Astrocyte (in vitro differentiated cells and primary cell): ENCODE results near the gene POU3F1. TPM values are rescaled to one million over a fixed set of nuclear protein-coding genes. Genes with fewer than 3 reads are reported as not detected.

ENCODE experiments used
- DNase-seq: peaks from one replicate; pipeline ENCODE4 v3.0.0-alpha.2; 2010; ENCODE audit warnings: low read depth
- FAIRE-seq: peaks from 2 replicates; lab custom pipeline; 2011; peaks lifted over from hg19 to GRCh38; lab: Jason Lieb, UNC
- H2AFZ ChIP-seq: 2 replicates; pipeline ENCODE4 v1.6.0; 2012; ENCODE audit warnings: low read depth, low read length, inconsistent platforms
- H3K27ac ChIP-seq: 2 replicates; pipeline ENCODE4 v1.5.1; 2011; ENCODE audit warnings: low read depth, low read length, inconsistent platforms
- H3K27me3 ChIP-seq: 2 replicates; pipeline ENCODE4 v1.6.0; 2011; ENCODE audit warnings: low read length, inconsistent platforms; ENCODE audit not compliant: insufficient read depth
- H3K36me3 ChIP-seq: 2 replicates; pipeline ENCODE4 v1.5.1; 2011; ENCODE audit warnings: low read length, inconsistent platforms; ENCODE audit not compliant: insufficient read depth
- H3K4me1 ChIP-seq: 2 replicates; pipeline ENCODE4 v1.5.1; 2011; ENCODE audit warnings: low read length, inconsistent platforms; ENCODE audit not compliant: insufficient read depth
- H3K4me2 ChIP-seq: 2 replicates; pipeline ENCODE4 v1.6.0; 2012; ENCODE audit warnings: low read length, inconsistent platforms
- H3K4me3 ChIP-seq: 2 replicates; pipeline ENCODE4 v1.5.1; 2011; ENCODE audit warnings: low read depth, mild to moderate bottlenecking, low read length, inconsistent platforms; ENCODE audit not compliant: insufficient read depth
- H3K79me2 ChIP-seq: 2 replicates; pipeline ENCODE4 v1.6.0; 2012; ENCODE audit warnings: mild to moderate bottlenecking, low read length, inconsistent platforms; ENCODE audit not compliant: insufficient read depth
- H3K9ac ChIP-seq: 2 replicates; pipeline ENCODE4 v1.6.0; 2012; ENCODE audit warnings: mild to moderate bottlenecking, low read length, inconsistent platforms
- H3K9me3 ChIP-seq: 2 replicates; pipeline ENCODE4 v1.5.1; 2012; ENCODE audit warnings: low read depth, mild to moderate bottlenecking, low read length, inconsistent platforms; ENCODE audit not compliant: insufficient read depth
- H4K20me1 ChIP-seq: 2 replicates; pipeline ENCODE4 v1.6.0; 2012; ENCODE audit warnings: low read length, inconsistent platforms; ENCODE audit not compliant: insufficient read depth
- H3K27ac Mint-ChIP-seq: one replicate; pipeline ENCODE4 v1.8.0; 2021; ENCODE audit warnings: mild to moderate bottlenecking, mixed read lengths; ENCODE audit not compliant: unreplicated experiment
- H3K27me3 Mint-ChIP-seq: one replicate; pipeline ENCODE4 v1.8.0; 2021; ENCODE audit warnings: low read depth, mixed read lengths; ENCODE audit not compliant: unreplicated experiment
- H3K36me3 Mint-ChIP-seq: one replicate; pipeline ENCODE4 v1.8.0; 2021; ENCODE audit warnings: low read depth, mixed read lengths; ENCODE audit not compliant: unreplicated experiment
- H3K4me1 Mint-ChIP-seq: one replicate; pipeline ENCODE4 v1.8.0; 2021; ENCODE audit warnings: low read depth, mixed read lengths; ENCODE audit not compliant: unreplicated experiment
- H3K4me3 Mint-ChIP-seq: one replicate; pipeline ENCODE4 v1.8.0; 2021; ENCODE audit warnings: mild to moderate bottlenecking, moderate library complexity, mixed read lengths; ENCODE audit not compliant: unreplicated experiment
- H3K9me3 Mint-ChIP-seq: one replicate; pipeline ENCODE4 v1.8.0; 2021; ENCODE audit warnings: mild to moderate bottlenecking, mixed read lengths; ENCODE audit not compliant: unreplicated experiment
- EZH2 ChIP-seq: IDR thresholded peaks from 2 replicates; pipeline ENCODE4 v1.6.1; 2012; ENCODE audit warnings: mild to moderate bottlenecking, low read length, inconsistent platforms; ENCODE audit not compliant: insufficient read depth
- total RNA-seq: library from RNA; stranded (reverse); gene quantifications from 2 replicates; pipeline ENCODE4 v1.2.1, GENCODE V29; 2021
- TF ChIP-seq, protein P1 (sequence below): IDR thresholded peaks from 2 replicates; pipeline ENCODE4 v1.5.1; 2011; ENCODE audit warnings: low read depth, mild to moderate bottlenecking, inconsistent platforms, low read length, moderate library complexity; ENCODE audit not compliant: insufficient read depth

Gene POU3F1
- total RNA-seq, 1 donor from 2014 or later: 2.3 TPM

DNA sequence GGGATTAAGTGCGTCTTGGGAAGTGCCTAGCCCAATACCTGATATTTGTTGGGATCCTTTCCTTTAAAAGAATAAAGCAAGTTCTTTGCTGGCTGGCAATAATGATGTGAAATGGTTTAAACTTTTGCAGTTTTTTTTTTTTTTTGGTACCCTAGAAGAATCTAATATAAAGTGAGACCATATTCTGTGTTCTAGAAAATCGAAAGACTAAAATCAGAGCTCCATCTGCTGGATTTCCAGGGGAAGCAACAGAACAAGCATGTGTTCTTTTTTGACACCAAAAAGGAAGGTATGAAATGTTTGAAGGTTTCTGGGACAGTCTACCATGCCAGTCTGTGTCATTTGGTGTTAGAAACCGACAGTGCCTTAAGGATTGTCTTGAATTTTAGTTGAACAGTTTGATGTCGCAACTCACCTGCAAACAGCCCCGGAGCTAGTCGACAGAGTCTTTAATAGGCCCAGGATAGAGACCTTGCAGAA, 27.7 kb downstream of the POU3F1 start:
- no peak overlapping the region for H2AFZ ChIP-seq
- FAIRE-seq (no peak), DNase-seq (no peak)
- H3K4me3 ChIP-seq: no peak overlapping the region
- TF ChIP-seq, protein P1, sequence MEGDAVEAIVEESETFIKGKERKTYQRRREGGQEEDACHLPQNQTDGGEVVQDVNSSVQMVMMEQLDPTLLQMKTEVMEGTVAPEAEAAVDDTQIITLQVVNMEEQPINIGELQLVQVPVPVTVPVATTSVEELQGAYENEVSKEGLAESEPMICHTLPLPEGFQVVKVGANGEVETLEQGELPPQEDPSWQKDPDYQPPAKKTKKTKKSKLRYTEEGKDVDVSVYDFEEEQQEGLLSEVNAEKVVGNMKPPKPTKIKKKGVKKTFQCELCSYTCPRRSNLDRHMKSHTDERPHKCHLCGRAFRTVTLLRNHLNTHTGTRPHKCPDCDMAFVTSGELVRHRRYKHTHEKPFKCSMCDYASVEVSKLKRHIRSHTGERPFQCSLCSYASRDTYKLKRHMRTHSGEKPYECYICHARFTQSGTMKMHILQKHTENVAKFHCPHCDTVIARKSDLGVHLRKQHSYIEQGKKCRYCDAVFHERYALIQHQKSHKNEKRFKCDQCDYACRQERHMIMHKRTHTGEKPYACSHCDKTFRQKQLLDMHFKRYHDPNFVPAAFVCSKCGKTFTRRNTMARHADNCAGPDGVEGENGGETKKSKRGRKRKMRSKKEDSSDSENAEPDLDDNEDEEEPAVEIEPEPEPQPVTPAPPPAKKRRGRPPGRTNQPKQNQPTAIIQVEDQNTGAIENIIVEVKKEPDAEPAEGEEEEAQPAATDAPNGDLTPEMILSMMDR: peak; percentile 75
- no peak for TF ChIP-seq EZH2
- peaks cover 11% of the 10 kb centered on the region for H3K36me3 Mint-ChIP-seq
- no peak overlapping the region for H3K27ac ChIP-seq
- peaks cover 73% of the 10 kb centered on the region for H3K36me3 ChIP-seq
- no peak overlapping the region for H3K9ac ChIP-seq
- H4K20me1 ChIP-seq: peaks cover 61% of the 10 kb centered on the region
- peaks cover 22% of the 10 kb centered on the region for H3K4me1 Mint-ChIP-seq
- H3K9me3 ChIP-seq: no peaks in the 10 kb centered on the region
- H3K27me3 Mint-ChIP-seq: no peaks in the 10 kb centered on the region
- no peaks in the 10 kb centered on the region for H3K9me3 Mint-ChIP-seq
- H3K79me2 ChIP-seq: peaks cover 45% of the 10 kb centered on the region
- H3K4me1 ChIP-seq: peaks cover 3% of the 10 kb centered on the region
- H3K4me2 ChIP-seq: no peak overlapping the region
- H3K27ac Mint-ChIP-seq: no peak overlapping the region
- no peak overlapping the region for H3K4me3 Mint-ChIP-seq
- no peaks in the 10 kb centered on the region for H3K27me3 ChIP-seq

DNA sequence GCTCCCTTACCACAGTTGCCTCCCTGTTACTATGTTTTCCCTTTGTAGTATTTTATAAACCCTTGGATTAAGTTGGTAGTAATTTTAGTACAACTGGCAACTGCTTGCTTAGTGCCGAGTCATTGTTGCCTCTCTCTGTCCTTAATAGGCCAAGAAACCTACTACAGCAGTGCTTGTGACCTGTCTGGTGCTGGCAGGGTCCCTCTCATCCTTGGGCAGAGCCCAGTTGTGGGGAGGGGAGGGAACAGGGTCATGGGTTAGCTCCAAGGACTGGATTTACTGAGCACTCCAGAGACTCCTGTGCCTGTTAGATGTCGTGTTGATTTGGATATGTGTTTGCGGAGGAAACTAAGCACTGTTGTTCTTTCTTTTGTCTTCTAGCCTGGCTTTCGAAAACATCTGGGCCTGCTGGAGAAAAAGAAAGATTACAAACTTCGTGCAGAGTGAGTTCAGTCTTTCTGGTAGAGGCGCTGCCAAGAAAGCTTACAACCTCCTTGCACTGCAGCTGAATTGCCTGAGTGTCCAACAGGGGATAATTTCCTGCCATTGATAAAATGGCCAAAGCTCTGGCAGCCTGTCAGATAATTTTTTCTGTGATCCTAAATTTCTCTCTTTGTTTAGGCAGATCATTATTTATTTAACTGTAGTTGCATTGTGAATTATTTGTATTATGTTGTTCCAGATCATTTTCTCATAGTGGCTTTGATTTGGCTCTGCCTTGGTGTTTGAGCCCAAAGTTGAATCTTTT, 30.4 kb downstream of the POU3F1 start:
- no peak for DNase-seq

More for the DNA sequence above, 30.4 kb downstream of the POU3F1 start:
- Histone ChIP-seq H3K4me3 (no peak overlapping the region), H3K9ac (peak overlapping the region; percentile 51), H3K27me3 (no peaks in the 10 kb centered on the region), H3K4me2 (no peak overlapping the region), H2AFZ (no peak overlapping the region), H3K9me3 (no peaks in the 10 kb centered on the region), H3K79me2 (peaks cover 59% of the 10 kb centered on the region), H3K27ac (peak overlapping the region; percentile 15), H3K36me3 (peaks cover 51% of the 10 kb centered on the region), H3K4me1 (peaks cover 3% of the 10 kb centered on the region), H4K20me1 (peaks cover 59% of the 10 kb centered on the region)
- Mint-ChIP-seq H3K27ac (peak overlapping the region; percentile 90), H3K36me3 (peaks cover 5% of the 10 kb centered on the region), H3K27me3 (no peaks in the 10 kb centered on the region), H3K9me3 (no peaks in the 10 kb centered on the region), H3K4me1 (peaks cover 28% of the 10 kb centered on the region), H3K4me3 (peak overlapping the region; percentile 46)
- no peak for TF ChIP-seq EZH2
- TF ChIP-seq, protein P1: no peak
- FAIRE-seq: no peak
